GM12874 (cell line): ENCODE results near the gene IL3.

Experiments used
- TF ChIP-seq, protein P1 (sequence below): IDR thresholded peaks from 2 replicates; pipeline ENCODE4 v1.5.1; 2011; ENCODE audit warnings: low read depth, mild to moderate bottlenecking, control low read depth, low read length, moderate library complexity; ENCODE audit not compliant: insufficient read depth

IL3 gene

DNA sequence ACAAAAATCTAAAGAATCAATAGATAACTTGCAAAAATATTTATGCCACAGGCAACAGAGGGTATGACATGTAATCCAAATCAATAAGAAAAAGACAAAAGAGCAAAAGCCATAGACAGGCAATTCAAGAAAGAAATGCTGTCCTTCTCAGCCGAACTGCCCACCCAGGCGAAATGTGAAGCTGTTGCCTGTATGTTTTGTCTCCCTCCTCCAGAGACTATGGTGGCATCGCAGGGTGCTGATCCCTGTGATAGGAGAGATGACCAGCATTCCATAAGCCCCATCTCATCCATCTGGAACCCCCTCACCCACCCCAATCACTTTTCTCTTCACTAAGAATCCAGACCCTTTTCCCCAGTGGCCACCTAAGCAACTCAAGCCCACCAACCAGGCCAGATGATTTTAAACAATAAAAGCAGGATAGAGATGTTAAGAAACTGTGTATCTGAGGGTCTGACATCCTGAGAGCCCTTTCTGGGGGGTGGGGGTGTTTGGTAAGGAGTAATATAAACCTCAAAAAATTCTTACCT is 43.7 kb upstream of the IL3 start:
- TF ChIP-seq, protein P1, sequence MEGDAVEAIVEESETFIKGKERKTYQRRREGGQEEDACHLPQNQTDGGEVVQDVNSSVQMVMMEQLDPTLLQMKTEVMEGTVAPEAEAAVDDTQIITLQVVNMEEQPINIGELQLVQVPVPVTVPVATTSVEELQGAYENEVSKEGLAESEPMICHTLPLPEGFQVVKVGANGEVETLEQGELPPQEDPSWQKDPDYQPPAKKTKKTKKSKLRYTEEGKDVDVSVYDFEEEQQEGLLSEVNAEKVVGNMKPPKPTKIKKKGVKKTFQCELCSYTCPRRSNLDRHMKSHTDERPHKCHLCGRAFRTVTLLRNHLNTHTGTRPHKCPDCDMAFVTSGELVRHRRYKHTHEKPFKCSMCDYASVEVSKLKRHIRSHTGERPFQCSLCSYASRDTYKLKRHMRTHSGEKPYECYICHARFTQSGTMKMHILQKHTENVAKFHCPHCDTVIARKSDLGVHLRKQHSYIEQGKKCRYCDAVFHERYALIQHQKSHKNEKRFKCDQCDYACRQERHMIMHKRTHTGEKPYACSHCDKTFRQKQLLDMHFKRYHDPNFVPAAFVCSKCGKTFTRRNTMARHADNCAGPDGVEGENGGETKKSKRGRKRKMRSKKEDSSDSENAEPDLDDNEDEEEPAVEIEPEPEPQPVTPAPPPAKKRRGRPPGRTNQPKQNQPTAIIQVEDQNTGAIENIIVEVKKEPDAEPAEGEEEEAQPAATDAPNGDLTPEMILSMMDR: no peak

DNA sequence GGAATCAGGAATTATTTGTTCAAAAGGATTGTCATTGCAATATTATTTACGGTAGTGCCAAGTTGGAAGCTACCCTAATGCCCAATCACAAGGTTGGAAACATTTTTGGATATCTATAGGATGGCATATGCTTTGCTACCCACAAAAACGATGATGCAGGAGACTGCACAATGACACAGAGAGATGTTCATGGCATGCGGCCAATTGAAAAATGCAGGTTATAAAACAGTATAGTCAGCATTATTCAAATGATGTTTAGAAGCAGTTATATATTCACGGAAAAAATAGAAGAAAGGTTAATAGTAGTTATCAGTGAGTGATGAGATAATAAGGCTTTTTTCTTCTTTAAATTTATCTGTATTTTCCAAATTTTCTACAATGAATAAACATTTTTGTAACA is 43.1 kb upstream of the IL3 start:
- TF ChIP-seq, protein P1: no peak

GRCh38 chr5:132017738-132018625 is 42.5 kb upstream of the IL3 start:
- TF ChIP-seq, protein P1: no peak

- TF ChIP-seq, protein P1: no peak
These were observed 41.1 kb upstream of the IL3 start for GRCh38 chr5:132019337-132019736.

GRCh38 chr5:132019857-132020555 is 40.4 kb upstream of the IL3 start:
- TF ChIP-seq, protein P1: no peak

DNA sequence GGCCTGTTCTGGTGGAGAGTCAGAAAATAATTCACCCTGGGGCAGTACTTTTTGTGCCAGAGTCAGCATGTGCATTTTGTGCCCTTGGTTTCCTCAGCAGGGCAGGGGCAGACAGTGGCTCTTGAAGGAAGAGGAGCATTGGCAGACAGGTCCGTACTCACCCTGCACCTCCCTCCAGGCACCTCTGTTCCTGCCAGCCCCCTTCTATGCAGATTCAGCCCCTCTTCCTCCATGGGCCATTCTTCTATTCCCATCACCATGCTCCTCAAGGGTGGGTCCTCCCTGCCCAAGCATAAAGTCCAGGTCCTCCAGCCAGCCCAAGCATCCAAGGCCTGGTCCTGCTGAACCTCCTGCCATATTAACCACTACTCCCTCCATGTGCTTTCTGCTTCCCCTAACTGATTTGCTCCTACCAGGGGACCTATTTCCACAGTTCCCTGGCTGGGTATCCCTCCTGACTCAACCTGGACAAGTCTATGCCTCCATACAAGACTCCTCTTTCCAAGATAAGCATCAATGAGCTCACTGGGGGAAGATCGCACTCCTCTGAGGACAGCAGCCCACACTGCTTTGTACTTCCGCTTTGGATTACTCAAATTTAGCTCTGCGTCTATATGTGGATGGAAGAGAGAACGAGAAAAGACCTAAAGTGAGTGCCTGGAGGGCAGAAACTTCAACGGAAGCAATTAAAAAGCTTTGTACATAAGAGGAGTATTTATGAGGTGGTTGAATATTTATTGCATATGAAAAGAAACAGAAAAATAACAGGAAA is 39.7 kb upstream of the IL3 start:
- TF ChIP-seq, protein P1: no peak

GRCh38 chr5:132021654-132022053 is 38.8 kb upstream of the IL3 start:
- TF ChIP-seq, protein P1: no peak
